DMS114 treated with DMSO at 0.1 percent for 48 hours (cell line): ENCODE measurements around the gene VSIG10.
"Not testable (repeated sequence)": the region's sequence is repeated elsewhere in the genome, so short reads cannot be mapped to it uniquely, and the experiment has no call there.

ENCODE experiments used
- DNase-seq: peaks from one replicate; lab custom pipeline; 2025; ENCODE audit not compliant: unreplicated experiment; lab: John Stamatoyannopoulos, UW

Gene VSIG10

DNA sequence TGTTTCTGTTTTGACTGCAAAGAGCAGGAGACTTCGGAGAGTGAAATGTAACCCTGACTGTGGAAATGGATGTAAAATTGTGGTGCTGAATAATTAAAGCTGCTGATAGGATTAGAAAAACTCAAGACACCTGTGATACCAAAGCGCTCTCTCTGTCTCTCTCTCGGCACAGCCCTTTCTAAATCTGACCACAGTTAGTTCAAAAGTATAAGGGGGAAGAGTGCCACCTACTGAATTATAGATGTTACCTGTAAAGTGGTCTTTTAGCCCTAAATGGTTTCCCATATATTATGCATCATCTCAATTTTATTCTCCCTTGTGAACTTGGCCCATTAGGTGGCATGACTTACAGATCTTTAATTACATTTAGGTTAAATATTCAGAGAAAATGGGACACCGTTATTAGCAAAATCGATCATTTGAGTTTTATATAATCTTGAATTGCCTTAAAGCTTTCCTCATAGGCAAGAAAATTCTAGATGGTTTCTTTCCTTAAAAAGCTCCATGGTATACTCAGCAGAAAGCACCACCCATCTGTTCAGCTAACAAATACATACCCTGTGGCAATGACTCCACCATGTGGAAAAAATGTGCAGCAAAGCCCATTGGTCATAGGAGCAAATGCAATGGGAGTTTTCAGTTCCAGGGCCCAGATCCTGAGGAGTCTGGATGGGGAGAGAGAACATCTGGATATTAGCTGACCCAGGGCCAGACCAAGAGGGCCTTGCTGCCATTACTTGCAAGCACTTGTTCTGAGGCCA is 69.2 kb downstream of the VSIG10 start:
- DNase-seq, result peak; percentile 37

GRCh38 chr12:118033902-118034301 is 69.9 kb downstream of the VSIG10 start:
- no peak for DNase-seq

- no peak for DNase-seq
These were observed 70.5 kb downstream of the VSIG10 start for GRCh38 chr12:118033323-118033722.

- no peak for DNase-seq
These were observed 71.6 kb downstream of the VSIG10 start for GRCh38 chr12:118032188-118032587.

DNA sequence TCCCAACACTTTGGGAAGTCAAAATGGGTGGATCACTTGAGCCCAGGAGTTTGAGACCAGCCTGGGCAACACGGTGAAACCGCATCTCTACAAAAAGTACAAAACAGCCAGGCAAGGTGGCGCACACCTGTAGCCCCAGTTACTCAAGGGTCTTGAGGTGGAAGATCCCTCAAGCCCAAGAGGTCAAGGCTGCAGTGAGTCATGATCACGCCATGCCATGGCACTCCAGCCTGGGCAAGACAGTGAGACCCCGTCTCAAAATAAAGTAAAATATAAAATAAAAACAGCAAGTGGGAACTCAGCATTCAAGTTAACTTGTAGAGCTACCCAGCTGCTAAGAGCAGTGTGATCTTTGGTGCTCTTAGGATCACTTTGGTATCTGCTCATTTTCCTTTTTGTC is 74.6 kb downstream of the VSIG10 start:
- DNase-seq, result no peak

DNA sequence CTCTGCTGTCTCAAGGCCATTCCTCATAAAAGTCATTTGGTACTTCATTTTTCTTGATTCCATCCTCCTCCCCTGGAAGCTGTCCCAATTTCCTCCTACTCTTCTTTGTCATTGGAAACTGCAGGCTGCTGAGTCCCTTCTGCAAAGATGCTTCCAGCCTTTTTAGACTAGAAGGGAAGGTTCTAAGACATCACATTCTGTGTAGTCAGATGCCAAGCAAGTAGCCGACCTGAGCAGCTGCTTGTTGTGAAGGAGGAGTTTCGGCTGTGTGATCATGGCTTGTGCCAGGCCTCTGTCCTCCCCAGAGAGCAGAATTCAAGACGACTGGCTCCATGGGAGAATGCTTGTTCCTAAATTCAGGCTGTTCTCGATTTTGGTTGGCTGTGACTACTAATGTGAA is 78.6 kb downstream of the VSIG10 start:
- no peak for DNase-seq

DNA sequence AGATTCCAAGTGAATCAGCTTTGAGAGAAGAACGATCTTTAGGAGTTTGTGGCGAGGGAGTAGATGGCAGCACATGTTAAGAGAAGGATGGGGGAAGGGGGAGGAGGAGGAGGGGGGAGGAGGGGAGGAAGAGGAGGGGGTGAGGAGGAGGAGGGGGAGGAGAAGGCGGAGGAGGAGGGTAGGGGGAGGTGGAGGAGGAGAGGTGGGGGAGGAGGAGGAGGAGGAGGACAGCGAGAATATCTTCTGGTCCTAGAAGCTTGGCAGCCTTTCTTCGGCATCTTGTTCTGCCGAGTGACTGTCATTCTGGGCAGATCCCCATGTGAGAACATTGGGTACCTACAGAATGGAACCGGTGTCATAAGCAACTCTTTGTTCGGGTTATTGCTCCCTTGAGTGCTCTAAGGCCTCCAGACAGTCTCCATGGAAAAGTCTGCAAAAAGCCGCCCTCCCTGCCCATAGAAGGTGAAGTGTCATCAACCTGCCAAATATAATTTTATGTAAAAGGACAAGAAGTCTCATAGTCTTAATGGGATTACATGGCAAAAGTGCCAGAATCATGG is 80.4 kb downstream of the VSIG10 start:
- DNase-seq, result no peak

DNA sequence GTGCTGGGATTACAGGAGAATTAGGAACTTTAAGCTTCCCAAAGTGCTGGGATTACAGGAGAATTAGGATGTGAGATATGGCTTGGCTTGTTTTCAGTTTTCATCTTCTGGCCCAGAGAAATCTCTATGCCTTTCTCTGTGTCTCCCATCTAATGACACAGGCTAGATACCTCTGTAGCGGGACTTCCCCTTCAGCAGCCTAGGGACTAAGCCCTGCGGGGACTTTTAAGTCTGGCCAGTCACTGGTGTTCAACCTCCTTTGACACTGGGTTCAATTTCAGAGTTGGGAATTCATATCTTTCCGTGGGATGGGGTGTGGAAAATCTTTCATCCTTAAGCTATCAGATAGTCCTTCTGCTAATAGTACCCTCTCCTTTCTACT is 81.1 kb downstream of the VSIG10 start:
- no peak for DNase-seq

- DNase-seq, result not testable (repeated sequence)
These were observed 81.6 kb downstream of the VSIG10 start for GRCh38 chr12:118022097-118022727.

GRCh38 chr12:118020036-118020435 is 83.8 kb downstream of the VSIG10 start:
- no peak for DNase-seq

DNA sequence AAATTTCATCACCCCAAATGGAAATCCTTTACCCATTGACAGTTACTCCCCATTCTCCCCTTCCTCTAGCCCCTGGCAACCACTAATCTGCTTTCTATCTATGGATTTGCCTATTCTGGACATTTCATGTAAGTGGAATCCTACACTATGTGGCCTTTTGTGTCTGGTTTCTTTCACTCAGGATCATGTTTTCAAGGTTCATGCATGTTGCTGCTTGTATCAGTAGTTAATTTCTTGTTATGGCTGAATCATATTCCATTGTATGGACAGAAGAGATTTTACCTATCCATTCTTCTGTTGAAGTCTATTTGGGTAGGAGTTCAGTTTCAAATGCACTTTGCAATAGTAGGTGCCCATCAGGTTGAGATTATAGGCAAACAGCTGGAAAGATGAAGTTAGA is 85.9 kb downstream of the VSIG10 start:
- DNase-seq, result no peak

DNA sequence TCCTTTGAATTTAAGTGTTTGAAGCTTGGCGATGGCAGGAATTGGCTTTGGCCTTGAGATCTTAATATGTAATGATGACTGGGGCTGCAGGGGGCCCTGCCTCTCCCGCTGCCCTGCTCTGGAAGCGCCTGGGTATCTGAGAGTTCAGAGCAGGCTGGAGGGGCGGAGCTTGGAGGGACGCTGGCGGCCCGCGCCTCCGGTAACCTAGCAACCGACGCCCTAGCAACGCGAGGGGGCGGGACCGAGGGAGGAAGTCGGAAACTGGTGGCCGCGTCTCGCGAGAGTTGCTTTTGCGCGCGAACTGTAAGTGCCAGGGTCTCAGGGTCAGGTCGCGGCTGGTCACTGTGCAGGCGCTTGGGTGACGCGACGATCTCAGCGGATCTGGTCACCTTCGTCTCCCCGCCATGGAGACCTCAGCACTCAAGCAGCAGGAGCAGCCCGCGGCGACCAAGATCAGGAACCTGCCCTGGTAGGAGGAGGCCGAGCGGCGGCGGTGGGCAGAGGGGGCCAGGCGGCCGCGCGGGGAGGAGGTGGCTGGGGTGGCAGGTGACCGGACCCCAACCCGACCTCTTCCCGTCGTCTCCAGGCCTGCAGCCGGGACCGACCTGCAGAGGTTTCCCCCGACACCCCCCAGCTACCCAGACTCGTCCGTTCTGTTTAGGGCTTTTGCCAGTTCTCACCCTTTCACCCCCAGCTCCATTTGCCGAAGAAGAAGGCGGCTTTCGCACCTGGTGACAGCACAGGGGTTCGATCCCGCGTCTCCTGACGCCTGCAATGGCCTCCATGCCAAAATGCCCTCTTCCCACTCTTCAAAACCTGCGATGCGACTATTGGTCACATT is 87.2 kb downstream of the VSIG10 start, which contains the start of gene RFC5:
Gene RFC5, plus strand, starts transcription at position 280 of the 841 bp plus-strand sequence. Its CDS starts 125 bp downstream, at position 405.
- DNase-seq, result peak; percentile 97

DNA sequence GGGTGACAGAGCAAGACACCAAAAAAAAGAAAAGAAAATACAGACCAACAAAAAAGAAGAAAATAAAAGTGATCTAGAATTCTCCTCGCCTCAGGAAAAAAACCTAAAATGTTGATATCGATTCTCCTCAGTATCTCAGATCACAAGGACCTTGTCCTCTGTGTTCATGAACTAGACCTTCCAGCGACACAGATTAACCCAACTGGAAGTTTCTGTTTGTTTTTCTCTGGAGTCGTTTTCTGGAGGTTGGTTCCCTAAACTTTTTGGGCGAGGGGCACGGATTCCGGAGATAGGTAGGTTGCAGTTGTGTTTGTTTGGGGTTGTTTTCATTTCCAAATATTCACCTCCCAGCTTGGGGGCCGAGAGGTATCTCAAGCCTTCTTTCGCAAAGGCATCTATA is 87.9 kb downstream of the VSIG10 start:
- DNase-seq, result no peak

- no peak for DNase-seq
These were observed 88.5 kb downstream of the VSIG10 start for GRCh38 chr12:118015306-118015705.
